Panc1 (cell line): ENCODE results near the gene DLG3. TPM values are rescaled to one million over a fixed set of nuclear protein-coding genes. Genes with fewer than 3 reads are reported as not detected.

Experiments used
- ATAC-seq: fragments of 200-7000 bp; cut with Tn5 transposase; 2 replicates; pipeline ENCODE4 v1.9.1; 2020; ENCODE audit warnings: mild to moderate bottlenecking, moderate library complexity
- BruUV-seq: library from RNA; stranded (reverse); fragments of 400-500 nt; replicated peaks from 2 replicates; lab custom pipeline; 2021; lab: Mats Ljungman, UMichigan
- CTCF ChIA-PET: fragments of 300-600 bp; sonication (Branson Sonifier 250); formaldehyde crosslinking; loops from one replicate; lab custom pipeline; 2022; ENCODE audit warnings: antibody characterized with exemption; lab: Charles Lee
- POLR2A ChIA-PET: fragments of 300-600 bp; sonication (Branson Sonifier 250); formaldehyde crosslinking; loops from one replicate; lab custom pipeline; 2022; ENCODE audit warnings: antibody characterized with exemption; lab: Charles Lee
- DNase-seq: peaks from one replicate; pipeline ENCODE4 v3.0.0-alpha.2; 2010; ENCODE audit warnings: low read depth, low spot score
- H3K27ac ChIP-seq: 2 replicates; pipeline ENCODE4 v1.5.1; 2011; ENCODE audit warnings: mild to moderate bottlenecking, low read length, inconsistent platforms
- H3K27me3 ChIP-seq: fragments of 200-500 bp; sonication (Bioruptor generic); 2 replicates; pipeline ENCODE4 v1.6.0; 2014; ENCODE audit warnings: low read length, inconsistent platforms; ENCODE audit not compliant: control insufficient read depth, insufficient read depth
- H3K36me3 ChIP-seq: fragments of 200-500 bp; sonication (Bioruptor generic); 2 replicates; pipeline ENCODE4 v1.5.1; 2014; ENCODE audit warnings: inconsistent platforms, mild to moderate bottlenecking, low read length, moderate library complexity; ENCODE audit not compliant: control insufficient read depth, insufficient read depth
- H3K4me1 ChIP-seq: 2 replicates; pipeline ENCODE4 v1.5.1; 2011; ENCODE audit warnings: inconsistent platforms, mild to moderate bottlenecking, low read length, moderate library complexity; ENCODE audit not compliant: control insufficient read depth, insufficient read depth
- H3K4me3 ChIP-seq, 2 experiments: 2 replicates each; pipeline ENCODE4 v1.5.1; 2011 to 2012; ENCODE audit warnings: low read depth in 2 of 2, low read length in 2 of 2, mild to moderate bottlenecking in 2 of 2, inconsistent platforms in 1 of 2, moderate library complexity in 1 of 2
- H3K9me3 ChIP-seq: fragments of 200-500 bp; sonication (Bioruptor generic); 2 replicates; pipeline ENCODE4 v1.5.1; 2014; ENCODE audit warnings: low read depth, mild to moderate bottlenecking, inconsistent platforms, low read length, moderate library complexity; ENCODE audit not compliant: control insufficient read depth, insufficient read depth
- POLR2AphosphoS5 ChIP-seq: IDR thresholded peaks from 2 replicates; pipeline ENCODE4 v1.6.1; 2012; ENCODE audit warnings: mild to moderate bottlenecking, low read depth, low read length, moderate library complexity
- SIN3A ChIP-seq: IDR thresholded peaks from 2 replicates; pipeline ENCODE4 v1.6.1; 2012; ENCODE audit warnings: low read depth, mild to moderate bottlenecking, low read length, moderate library complexity, borderline replicate concordance; ENCODE audit not compliant: insufficient read depth
- TCF7L2 ChIP-seq: IDR thresholded peaks from 2 replicates; pipeline ENCODE4 v1.6.1; 2011; ENCODE audit warnings: mild to moderate bottlenecking, low read depth, low read length, inconsistent platforms
- in situ Hi-C: cut with HindIII; loops from 2 replicates; pipeline ENCODE4 v1.10.0; 2016; ENCODE audit warnings: low sequenced_read_pairs, low pct_unique_long_range_greater_than_20kb
- intact Hi-C: fragments of 100-400 bp; cut with micrococcal nuclease; formaldehyde crosslinking; loops from one replicate; pipeline ENCODE4 v1.10.0; 2022; ENCODE audit not compliant: unreplicated experiment
- total RNA-seq: library from RNA; stranded (reverse); gene quantifications from one replicate; pipeline ENCODE4 v1.2.1, GENCODE V29; 2021; ENCODE audit not compliant: unreplicated experiment
- TF ChIP-seq, protein P1 (sequence below), 2 experiments: IDR thresholded peaks; 2 replicates each; pipeline ENCODE4 v1.6.1; 2011 to 2012; ENCODE audit warnings: low read depth in 2 of 2, control low read depth in 1 of 2, low read length in 1 of 2, mild to moderate bottlenecking in 1 of 2, moderate library complexity in 1 of 2; ENCODE audit not compliant: insufficient read depth in 1 of 2
- TF ChIP-seq, protein P2 (sequence below): fragments of 450-650 bp; IDR thresholded peaks from 2 replicates; pipeline ENCODE4 v1.5.1; 2017; ENCODE audit warnings: mild to moderate bottlenecking

Gene DLG3
- total RNA-seq, 1 experiment from 2014 or later, result 3.0 TPM

- H3K27me3 ChIP-seq, result peaks cover 8% of the 10 kb centered on the region
- H3K4me1 ChIP-seq, result no peaks in the 10 kb centered on the region
- BruUV-seq, result no TSS peak
- H3K27ac ChIP-seq, result no peak overlapping the region
- ATAC-seq, result no peak
- DNase-seq, result no peak
- no peaks in the 10 kb centered on the region for H3K9me3 ChIP-seq
- intact Hi-C loops (no loop called here), in situ Hi-C loops (no loop called here)
- TF ChIP-seq, protein P1, sequence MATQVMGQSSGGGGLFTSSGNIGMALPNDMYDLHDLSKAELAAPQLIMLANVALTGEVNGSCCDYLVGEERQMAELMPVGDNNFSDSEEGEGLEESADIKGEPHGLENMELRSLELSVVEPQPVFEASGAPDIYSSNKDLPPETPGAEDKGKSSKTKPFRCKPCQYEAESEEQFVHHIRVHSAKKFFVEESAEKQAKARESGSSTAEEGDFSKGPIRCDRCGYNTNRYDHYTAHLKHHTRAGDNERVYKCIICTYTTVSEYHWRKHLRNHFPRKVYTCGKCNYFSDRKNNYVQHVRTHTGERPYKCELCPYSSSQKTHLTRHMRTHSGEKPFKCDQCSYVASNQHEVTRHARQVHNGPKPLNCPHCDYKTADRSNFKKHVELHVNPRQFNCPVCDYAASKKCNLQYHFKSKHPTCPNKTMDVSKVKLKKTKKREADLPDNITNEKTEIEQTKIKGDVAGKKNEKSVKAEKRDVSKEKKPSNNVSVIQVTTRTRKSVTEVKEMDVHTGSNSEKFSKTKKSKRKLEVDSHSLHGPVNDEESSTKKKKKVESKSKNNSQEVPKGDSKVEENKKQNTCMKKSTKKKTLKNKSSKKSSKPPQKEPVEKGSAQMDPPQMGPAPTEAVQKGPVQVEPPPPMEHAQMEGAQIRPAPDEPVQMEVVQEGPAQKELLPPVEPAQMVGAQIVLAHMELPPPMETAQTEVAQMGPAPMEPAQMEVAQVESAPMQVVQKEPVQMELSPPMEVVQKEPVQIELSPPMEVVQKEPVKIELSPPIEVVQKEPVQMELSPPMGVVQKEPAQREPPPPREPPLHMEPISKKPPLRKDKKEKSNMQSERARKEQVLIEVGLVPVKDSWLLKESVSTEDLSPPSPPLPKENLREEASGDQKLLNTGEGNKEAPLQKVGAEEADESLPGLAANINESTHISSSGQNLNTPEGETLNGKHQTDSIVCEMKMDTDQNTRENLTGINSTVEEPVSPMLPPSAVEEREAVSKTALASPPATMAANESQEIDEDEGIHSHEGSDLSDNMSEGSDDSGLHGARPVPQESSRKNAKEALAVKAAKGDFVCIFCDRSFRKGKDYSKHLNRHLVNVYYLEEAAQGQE (IDR thresholded peaks at IDR 0.05; ENCODE audit: insufficient read depth in 1 of 2, low read depth in 2 of 2, low read length in 1 of 2), result no peak
- TF ChIP-seq, protein P2, sequence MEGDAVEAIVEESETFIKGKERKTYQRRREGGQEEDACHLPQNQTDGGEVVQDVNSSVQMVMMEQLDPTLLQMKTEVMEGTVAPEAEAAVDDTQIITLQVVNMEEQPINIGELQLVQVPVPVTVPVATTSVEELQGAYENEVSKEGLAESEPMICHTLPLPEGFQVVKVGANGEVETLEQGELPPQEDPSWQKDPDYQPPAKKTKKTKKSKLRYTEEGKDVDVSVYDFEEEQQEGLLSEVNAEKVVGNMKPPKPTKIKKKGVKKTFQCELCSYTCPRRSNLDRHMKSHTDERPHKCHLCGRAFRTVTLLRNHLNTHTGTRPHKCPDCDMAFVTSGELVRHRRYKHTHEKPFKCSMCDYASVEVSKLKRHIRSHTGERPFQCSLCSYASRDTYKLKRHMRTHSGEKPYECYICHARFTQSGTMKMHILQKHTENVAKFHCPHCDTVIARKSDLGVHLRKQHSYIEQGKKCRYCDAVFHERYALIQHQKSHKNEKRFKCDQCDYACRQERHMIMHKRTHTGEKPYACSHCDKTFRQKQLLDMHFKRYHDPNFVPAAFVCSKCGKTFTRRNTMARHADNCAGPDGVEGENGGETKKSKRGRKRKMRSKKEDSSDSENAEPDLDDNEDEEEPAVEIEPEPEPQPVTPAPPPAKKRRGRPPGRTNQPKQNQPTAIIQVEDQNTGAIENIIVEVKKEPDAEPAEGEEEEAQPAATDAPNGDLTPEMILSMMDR, result no peak
- TF ChIP-seq SIN3A, result no peak
- POLR2A ChIA-PET, result no interaction called here
- CTCF ChIA-PET, result no interaction called here
- H3K4me3 ChIP-seq, result no peak overlapping the region
- H3K36me3 ChIP-seq, result no peaks in the 10 kb centered on the region
Observed at GRCh38 chrX:70446380-70447350, 2.0 kb downstream of the DLG3 start.

DNA sequence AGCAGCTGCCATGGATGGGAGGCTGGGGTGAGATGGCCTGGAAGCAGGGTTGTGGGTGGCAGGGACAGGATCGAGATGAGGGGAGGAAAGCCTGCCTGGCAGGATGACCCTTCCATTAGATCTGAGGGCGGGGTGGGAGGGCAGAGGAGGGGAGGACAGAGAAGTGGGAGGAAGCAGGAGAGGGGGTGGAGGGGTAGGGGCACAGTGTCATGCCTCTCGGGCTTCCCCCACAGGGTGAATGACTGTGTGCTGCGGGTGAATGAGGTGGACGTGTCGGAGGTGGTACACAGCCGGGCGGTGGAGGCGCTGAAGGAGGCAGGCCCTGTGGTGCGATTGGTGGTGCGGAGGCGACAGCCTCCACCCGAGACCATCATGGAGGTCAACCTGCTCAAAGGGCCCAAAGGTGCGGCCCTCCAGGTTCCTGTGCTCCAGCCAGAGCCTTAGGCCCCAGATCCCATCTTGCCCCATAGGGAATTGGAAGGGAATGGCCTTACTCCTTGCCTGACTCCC lies 4.9 kb downstream of the DLG3 start:
- ATAC-seq (no peak), DNase-seq (no peak)
- no peaks in the 10 kb centered on the region for H3K4me1 ChIP-seq
- peaks cover 2% of the 10 kb centered on the region; the same call in 1 of the 2 replicates for H3K27me3 ChIP-seq
- BruUV-seq, result no TSS peak
- CTCF ChIA-PET, result no interaction called here
- POLR2A ChIA-PET, result no interaction called here
- TF ChIP-seq, protein P2, result no peak
- TF ChIP-seq SIN3A (no peak), POLR2AphosphoS5 (no peak), TCF7L2 (no peak)
- TF ChIP-seq, protein P1 (IDR thresholded peaks at IDR 0.05; ENCODE audit: insufficient read depth in 1 of 2, low read depth in 2 of 2, low read length in 1 of 2), result no peak
- H3K9me3 ChIP-seq, result no peaks in the 10 kb centered on the region
- in situ Hi-C loops (no loop called here), intact Hi-C loops (no loop called here)
- no peak overlapping the region for H3K4me3 ChIP-seq
- no peaks in the 10 kb centered on the region for H3K36me3 ChIP-seq
- H3K27ac ChIP-seq, result no peak overlapping the region
